ENCODE measurements around the gene ZBTB20. TPM values are rescaled to one million over a fixed set of nuclear protein-coding genes. Genes with fewer than 3 reads are reported as not detected.

Gene ZBTB20
- total RNA-seq, 1 experiment from 2014 or later: 12.8 TPM

GRCh38 chr3:114606336-114606735 lies 540.8 kb downstream of the ZBTB20 start:
- H3K27me3 Mint-ChIP-seq (ENCODE audit: insufficient read depth, unreplicated experiment): no peaks in the 10 kb centered on the region
- no peaks in the 10 kb centered on the region for H3K36me3 ChIP-seq (ENCODE audit: control insufficient read depth, insufficient read depth, low read length)
- H3K9me3 ChIP-seq: no peaks in the 10 kb centered on the region
- intact Hi-C loops (cut with micrococcal nuclease; ENCODE audit: unreplicated experiment): no loop called here
- BruUV-seq (replicated peaks): no TSS peak
- peaks cover 23% of the 10 kb centered on the region for H3K4me1 ChIP-seq
- H3K9me3 Mint-ChIP-seq (ENCODE audit: unreplicated experiment): no peaks in the 10 kb centered on the region
- TF ChIP-seq CTCF (IDR thresholded peaks at IDR 0.05; ENCODE audit: insufficient read depth in 1 of 2, low read depth in 1 of 2, low read length in 1 of 2, severe bottlenecking in 1 of 2, unreplicated experiment in 1 of 2): no peak
- ChIA-PET POLR2A (no interaction called here), CTCF (no interaction called here)
- peaks cover 13% of the 10 kb centered on the region for H3K4me1 Mint-ChIP-seq (ENCODE audit: low read depth, unreplicated experiment)
- DNase-seq: no peak
- H3K4me3 ChIP-seq (ENCODE audit: low read depth, low read length): no peak overlapping the region
- H3K4me3 Mint-ChIP-seq (ENCODE audit: unreplicated experiment): no peak overlapping the region
- H3K27me3 ChIP-seq (replicated peaks; ENCODE audit: control insufficient read depth, insufficient read depth, low read length): no peaks in the 10 kb centered on the region
- H3K36me3 Mint-ChIP-seq (ENCODE audit: insufficient read depth, unreplicated experiment): no peaks in the 10 kb centered on the region
- no peak overlapping the region for H3K27ac Mint-ChIP-seq (ENCODE audit: unreplicated experiment)

GRCh38 chr3:114600571-114600970 lies 546.5 kb downstream of the ZBTB20 start:
- Mint-ChIP-seq H3K4me1 (ENCODE audit: low read depth, unreplicated experiment) (no peaks in the 10 kb centered on the region), H3K27ac (ENCODE audit: unreplicated experiment) (no peak overlapping the region), H3K36me3 (ENCODE audit: insufficient read depth, unreplicated experiment) (no peaks in the 10 kb centered on the region), H3K27me3 (ENCODE audit: insufficient read depth, unreplicated experiment) (no peaks in the 10 kb centered on the region), H3K9me3 (ENCODE audit: unreplicated experiment) (no peaks in the 10 kb centered on the region), H3K4me3 (ENCODE audit: unreplicated experiment) (no peak overlapping the region)
- intact Hi-C loops (cut with micrococcal nuclease; ENCODE audit: unreplicated experiment): no loop called here
- POLR2A ChIA-PET: no interaction called here
- no TSS peak for BruUV-seq (replicated peaks)
- H3K4me3 ChIP-seq (ENCODE audit: low read depth, low read length): no peak overlapping the region
- H3K4me1 ChIP-seq: peaks cover 4% of the 10 kb centered on the region
- TF ChIP-seq CTCF (IDR thresholded peaks at IDR 0.05; ENCODE audit: insufficient read depth in 1 of 2, low read depth in 1 of 2, low read length in 1 of 2, severe bottlenecking in 1 of 2, unreplicated experiment in 1 of 2): no peak
- no peaks in the 10 kb centered on the region for H3K27me3 ChIP-seq (replicated peaks; ENCODE audit: control insufficient read depth, insufficient read depth, low read length)
- CTCF ChIA-PET: no interaction called here
- H3K36me3 ChIP-seq (ENCODE audit: control insufficient read depth, insufficient read depth, low read length): no peaks in the 10 kb centered on the region
- no peaks in the 10 kb centered on the region for H3K9me3 ChIP-seq
- DNase-seq: no peak

GRCh38 chr3:114597871-114598270 lies 549.2 kb downstream of the ZBTB20 start:
- no peaks in the 10 kb centered on the region for H3K27me3 Mint-ChIP-seq (ENCODE audit: insufficient read depth, unreplicated experiment)
- Histone ChIP-seq H3K27me3 (replicated peaks; ENCODE audit: control insufficient read depth, insufficient read depth, low read length) (no peaks in the 10 kb centered on the region), H3K4me1 (peaks cover 10% of the 10 kb centered on the region), H3K9me3 (no peaks in the 10 kb centered on the region), H3K36me3 (ENCODE audit: control insufficient read depth, insufficient read depth, low read length) (no peaks in the 10 kb centered on the region), H3K4me3 (ENCODE audit: low read depth, low read length) (no peak overlapping the region)
- intact Hi-C loops (cut with micrococcal nuclease; ENCODE audit: unreplicated experiment): no loop called here
- H3K4me3 Mint-ChIP-seq (ENCODE audit: unreplicated experiment): no peak overlapping the region
- no peaks in the 10 kb centered on the region for H3K36me3 Mint-ChIP-seq (ENCODE audit: insufficient read depth, unreplicated experiment)
- CTCF ChIA-PET: no interaction called here
- no TSS peak for BruUV-seq (replicated peaks)
- DNase-seq: no peak
- POLR2A ChIA-PET: no interaction called here
- no peak for TF ChIP-seq CTCF (IDR thresholded peaks at IDR 0.05; ENCODE audit: insufficient read depth in 1 of 2, low read depth in 1 of 2, low read length in 1 of 2, severe bottlenecking in 1 of 2, unreplicated experiment in 1 of 2)
- no peak overlapping the region for H3K27ac Mint-ChIP-seq (ENCODE audit: unreplicated experiment)
- no peaks in the 10 kb centered on the region for H3K4me1 Mint-ChIP-seq (ENCODE audit: low read depth, unreplicated experiment)
- H3K9me3 Mint-ChIP-seq (ENCODE audit: unreplicated experiment): no peaks in the 10 kb centered on the region

All from Caco-2 (cell line).